Liver (tissue), 9 donors: ENCODE measurements around the gene LCORL. TPM values are rescaled to one million over a fixed set of nuclear protein-coding genes. Genes with fewer than 3 reads are reported as not detected.

Source experiments
- DNase-seq: peaks from one replicate; pipeline ENCODE4 v3.0.0-alpha.2; 2017; ENCODE audit warnings: low spot score
- H3K27ac ChIP-seq, 2 donors: one replicate each; pipeline ENCODE4 v1.7.0; 2013; ENCODE audit warnings: inconsistent platforms in 2 of 2, low read length in 2 of 2, control low read depth in 1 of 2, low read depth in 1 of 2, mild to moderate bottlenecking in 1 of 2
- H3K27me3 ChIP-seq, 4 donors: one replicate each; pipeline versions ENCODE4 v1.6.1 to v1.7.0; 2013; ENCODE audit warnings: low read length in 3 of 4, inconsistent platforms in 1 of 4, mild to moderate bottlenecking in 1 of 4, moderate library complexity in 1 of 4; ENCODE audit not compliant: control insufficient read depth in 4 of 4, insufficient read depth in 4 of 4
- H3K36me3 ChIP-seq, 4 donors: one replicate each; pipeline versions ENCODE4 v1.6.1 to v1.7.0; 2013; ENCODE audit warnings: low read length in 3 of 4, mild to moderate bottlenecking in 3 of 4, low read depth in 1 of 4, moderate library complexity in 1 of 4; ENCODE audit not compliant: control insufficient read depth in 4 of 4, insufficient read depth in 3 of 4
- H3K4me1 ChIP-seq, 4 donors: one replicate each; pipeline versions ENCODE4 v1.6.1 to v1.7.0; 2013; ENCODE audit warnings: low read length in 3 of 4, mild to moderate bottlenecking in 3 of 4, moderate library complexity in 1 of 4; ENCODE audit not compliant: control insufficient read depth in 4 of 4, insufficient read depth in 4 of 4
- H3K4me3 ChIP-seq, 3 donors: one replicate each; pipeline versions ENCODE4 v1.6.1 to v1.7.0; 2013; ENCODE audit warnings: low read length in 3 of 3, control low read depth in 1 of 3, low read depth in 1 of 3, mild to moderate bottlenecking in 1 of 3
- H3K9ac ChIP-seq, 2 donors: one replicate each; pipeline ENCODE4 v1.7.0; 2013; ENCODE audit warnings: low read length in 2 of 2, mild to moderate bottlenecking in 2 of 2, moderate library complexity in 2 of 2, control low read depth in 1 of 2, low read depth in 1 of 2
- H3K9me3 ChIP-seq, 4 donors: one replicate each; pipeline versions ENCODE4 v1.6.1 to v1.7.0; 2013; ENCODE audit warnings: low read length in 3 of 4; ENCODE audit not compliant: control insufficient read depth in 4 of 4
- EGR1 ChIP-seq, 2 donors: IDR thresholded peaks; 2 replicates each; pipeline ENCODE4 v1.6.1; 2016 to 2018; ENCODE audit warnings: antibody characterized with exemption in 2 of 2, low read depth in 2 of 2
- FOXA1 ChIP-seq: IDR thresholded peaks from 2 replicates; pipeline ENCODE4 v1.6.1; 2016; ENCODE audit warnings: antibody characterized with exemption
- FOXA2 ChIP-seq: IDR thresholded peaks from 2 replicates; pipeline ENCODE4 v1.6.1; 2016; ENCODE audit warnings: antibody characterized with exemption
- GABPA ChIP-seq, 2 donors: IDR thresholded peaks in 1 of 2; conservative IDR thresholded peaks in 1 of 2; 2 replicates each; pipeline ENCODE4 v1.6.1; 2016; ENCODE audit warnings: antibody characterized with exemption in 2 of 2, mild to moderate bottlenecking in 1 of 2, moderate library complexity in 1 of 2
- HNF4A ChIP-seq, 2 donors: conservative IDR thresholded peaks; 2 replicates each; pipeline ENCODE4 v1.6.1; 2016; ENCODE audit warnings: antibody characterized with exemption in 2 of 2, mild to moderate bottlenecking in 2 of 2
- HNF4G ChIP-seq: IDR thresholded peaks from 2 replicates; pipeline ENCODE4 v1.6.1; 2016; ENCODE audit warnings: antibody characterized with exemption
- JUND ChIP-seq, 2 donors: IDR thresholded peaks; 2 replicates each; pipeline ENCODE4 v1.6.1; 2016; ENCODE audit warnings: antibody characterized with exemption in 2 of 2
- NR2F2 ChIP-seq: IDR thresholded peaks from 2 replicates; pipeline ENCODE4 v1.6.1; 2016; ENCODE audit warnings: antibody characterized with exemption
- RAD21 ChIP-seq, 2 donors: IDR thresholded peaks; 2 replicates each; pipeline ENCODE4 v1.6.1; 2016; ENCODE audit warnings: antibody characterized with exemption in 2 of 2, mild to moderate bottlenecking in 2 of 2
- RXRA ChIP-seq, 2 donors: IDR thresholded peaks; 2 replicates each; pipeline ENCODE4 v1.6.1; 2017 to 2018; ENCODE audit warnings: antibody characterized with exemption in 2 of 2, mild to moderate bottlenecking in 1 of 2
- SP1 ChIP-seq: IDR thresholded peaks from 2 replicates; pipeline ENCODE4 v1.6.1; 2018; ENCODE audit warnings: antibody characterized with exemption, mild to moderate bottlenecking
- TAF1 ChIP-seq: conservative IDR thresholded peaks from 2 replicates; pipeline ENCODE4 v1.6.1; 2016; ENCODE audit warnings: antibody characterized with exemption, mild to moderate bottlenecking
- YY1 ChIP-seq: IDR thresholded peaks from 2 replicates; pipeline ENCODE4 v1.6.1; 2016; ENCODE audit warnings: antibody characterized with exemption, mild to moderate bottlenecking
- WGBS: extraction: QIAGEN DNeasy Blood & Tissue Kit; methylation state at CpG from one replicate; pipeline ENCODE4 v1.1.7; 2013; 5-methylcytosine and 5-hydroxymethylcytosine counted together
- polyA plus RNA-seq, 2 donors: library from polyadenylated mRNA; stranded (reverse) in 1 of 2; unstranded in 1 of 2; fragments of 200-250 nt in 1 of 2; fragments of >200 nt in 1 of 2; fragmentation: Nextera tagmentation in 1 of 2; extraction: Ambion mirVana in 1 of 2; gene quantifications; one replicate each; pipeline versions ENCODE4 v1.2.1 to v1.2.3, GENCODE V29; 2013 to 2015
- total RNA-seq, 2 donors: library from RNA; depleted of rRNA; stranded (reverse); fragments of >200 nt; gene quantifications; one replicate each; pipeline ENCODE4 v1.2.3, GENCODE V29; 2014
- TF ChIP-seq, protein P1 (sequence below): IDR thresholded peaks from 2 replicates; pipeline ENCODE4 v1.6.1; 2016; ENCODE audit warnings: antibody characterized with exemption, mild to moderate bottlenecking
- TF ChIP-seq, protein P2 (sequence below): IDR thresholded peaks from 2 replicates; pipeline ENCODE4 v1.6.1; 2016; ENCODE audit warnings: antibody characterized with exemption
- TF ChIP-seq, protein P3 (sequence below): fragments of 150-350 bp; IDR thresholded peaks from 2 replicates; pipeline ENCODE4 v1.5.1; 2017; ENCODE audit warnings: improper control_type of control experiment, low read depth, low read length; ENCODE audit not compliant: missing input control
- TF ChIP-seq, protein P4 (sequence below): IDR thresholded peaks from 2 replicates; pipeline ENCODE4 v1.6.1; 2016; ENCODE audit warnings: antibody characterized with exemption
- TF ChIP-seq, protein P5 (sequence below): IDR thresholded peaks from 2 replicates; pipeline ENCODE4 v1.6.1; 2016; ENCODE audit warnings: antibody characterized with exemption
- donor health status: healthy.
- donor health status: healthy.
- donor health status: healthy.
- donor health status: healthy.
- donor health status: healthy.

LCORL gene
- total and polyA plus RNA-seq, 4 donors = 2.1 to 12.0 (median 6.5) TPM

DNA sequence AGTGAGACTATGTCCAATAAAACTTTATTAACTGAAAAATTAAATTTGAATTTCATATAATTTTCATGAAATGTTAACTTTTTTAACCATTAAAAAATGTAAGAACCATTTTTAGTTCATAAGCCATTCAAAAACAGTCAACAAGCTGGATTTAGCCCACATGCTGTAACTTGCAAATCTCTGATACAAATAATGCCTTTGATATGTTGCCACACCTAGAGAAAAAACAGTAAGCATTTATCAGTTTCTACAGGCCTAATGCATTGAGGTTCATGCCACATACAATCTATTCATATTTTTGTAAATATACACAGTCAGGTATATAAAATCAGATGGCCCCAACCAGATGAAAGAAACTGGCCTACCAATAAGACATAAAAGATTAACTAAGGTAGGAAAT lies 52.8 kb downstream of the LCORL start:
- H3K9ac ChIP-seq = no peak overlapping the region
- no peak for DNase-seq
- H3K4me1 ChIP-seq = no peaks in the 10 kb centered on the region
- no peaks in the 10 kb centered on the region for H3K9me3 ChIP-seq
- H3K27me3 ChIP-seq = no peaks in the 10 kb centered on the region
- no peak overlapping the region for H3K4me3 ChIP-seq
- TF ChIP-seq RAD21 (IDR thresholded peaks at IDR 0.05) = no peak
- TF ChIP-seq, protein P1, sequence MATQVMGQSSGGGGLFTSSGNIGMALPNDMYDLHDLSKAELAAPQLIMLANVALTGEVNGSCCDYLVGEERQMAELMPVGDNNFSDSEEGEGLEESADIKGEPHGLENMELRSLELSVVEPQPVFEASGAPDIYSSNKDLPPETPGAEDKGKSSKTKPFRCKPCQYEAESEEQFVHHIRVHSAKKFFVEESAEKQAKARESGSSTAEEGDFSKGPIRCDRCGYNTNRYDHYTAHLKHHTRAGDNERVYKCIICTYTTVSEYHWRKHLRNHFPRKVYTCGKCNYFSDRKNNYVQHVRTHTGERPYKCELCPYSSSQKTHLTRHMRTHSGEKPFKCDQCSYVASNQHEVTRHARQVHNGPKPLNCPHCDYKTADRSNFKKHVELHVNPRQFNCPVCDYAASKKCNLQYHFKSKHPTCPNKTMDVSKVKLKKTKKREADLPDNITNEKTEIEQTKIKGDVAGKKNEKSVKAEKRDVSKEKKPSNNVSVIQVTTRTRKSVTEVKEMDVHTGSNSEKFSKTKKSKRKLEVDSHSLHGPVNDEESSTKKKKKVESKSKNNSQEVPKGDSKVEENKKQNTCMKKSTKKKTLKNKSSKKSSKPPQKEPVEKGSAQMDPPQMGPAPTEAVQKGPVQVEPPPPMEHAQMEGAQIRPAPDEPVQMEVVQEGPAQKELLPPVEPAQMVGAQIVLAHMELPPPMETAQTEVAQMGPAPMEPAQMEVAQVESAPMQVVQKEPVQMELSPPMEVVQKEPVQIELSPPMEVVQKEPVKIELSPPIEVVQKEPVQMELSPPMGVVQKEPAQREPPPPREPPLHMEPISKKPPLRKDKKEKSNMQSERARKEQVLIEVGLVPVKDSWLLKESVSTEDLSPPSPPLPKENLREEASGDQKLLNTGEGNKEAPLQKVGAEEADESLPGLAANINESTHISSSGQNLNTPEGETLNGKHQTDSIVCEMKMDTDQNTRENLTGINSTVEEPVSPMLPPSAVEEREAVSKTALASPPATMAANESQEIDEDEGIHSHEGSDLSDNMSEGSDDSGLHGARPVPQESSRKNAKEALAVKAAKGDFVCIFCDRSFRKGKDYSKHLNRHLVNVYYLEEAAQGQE = no peak
- no peak for TF ChIP-seq NR2F2
- no peak for TF ChIP-seq JUND (IDR thresholded peaks at IDR 0.05)
- no peak for TF ChIP-seq HNF4A (conservative IDR thresholded peaks at IDR 0.05)
- TF ChIP-seq, protein P2, sequence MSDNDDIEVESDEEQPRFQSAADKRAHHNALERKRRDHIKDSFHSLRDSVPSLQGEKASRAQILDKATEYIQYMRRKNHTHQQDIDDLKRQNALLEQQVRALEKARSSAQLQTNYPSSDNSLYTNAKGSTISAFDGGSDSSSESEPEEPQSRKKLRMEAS = no peak
- no peak for TF ChIP-seq TAF1
- no peak for TF ChIP-seq SP1
- TF ChIP-seq, protein P3, sequence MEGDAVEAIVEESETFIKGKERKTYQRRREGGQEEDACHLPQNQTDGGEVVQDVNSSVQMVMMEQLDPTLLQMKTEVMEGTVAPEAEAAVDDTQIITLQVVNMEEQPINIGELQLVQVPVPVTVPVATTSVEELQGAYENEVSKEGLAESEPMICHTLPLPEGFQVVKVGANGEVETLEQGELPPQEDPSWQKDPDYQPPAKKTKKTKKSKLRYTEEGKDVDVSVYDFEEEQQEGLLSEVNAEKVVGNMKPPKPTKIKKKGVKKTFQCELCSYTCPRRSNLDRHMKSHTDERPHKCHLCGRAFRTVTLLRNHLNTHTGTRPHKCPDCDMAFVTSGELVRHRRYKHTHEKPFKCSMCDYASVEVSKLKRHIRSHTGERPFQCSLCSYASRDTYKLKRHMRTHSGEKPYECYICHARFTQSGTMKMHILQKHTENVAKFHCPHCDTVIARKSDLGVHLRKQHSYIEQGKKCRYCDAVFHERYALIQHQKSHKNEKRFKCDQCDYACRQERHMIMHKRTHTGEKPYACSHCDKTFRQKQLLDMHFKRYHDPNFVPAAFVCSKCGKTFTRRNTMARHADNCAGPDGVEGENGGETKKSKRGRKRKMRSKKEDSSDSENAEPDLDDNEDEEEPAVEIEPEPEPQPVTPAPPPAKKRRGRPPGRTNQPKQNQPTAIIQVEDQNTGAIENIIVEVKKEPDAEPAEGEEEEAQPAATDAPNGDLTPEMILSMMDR = no peak
- no peak for TF ChIP-seq EGR1 (IDR thresholded peaks at IDR 0.05; ENCODE audit: low read depth in 2 of 2)
- no peak for TF ChIP-seq RXRA (IDR thresholded peaks at IDR 0.05)
- TF ChIP-seq HNF4G = no peak
- no peaks in the 10 kb centered on the region for H3K36me3 ChIP-seq
- no peak overlapping the region for H3K27ac ChIP-seq

DNA sequence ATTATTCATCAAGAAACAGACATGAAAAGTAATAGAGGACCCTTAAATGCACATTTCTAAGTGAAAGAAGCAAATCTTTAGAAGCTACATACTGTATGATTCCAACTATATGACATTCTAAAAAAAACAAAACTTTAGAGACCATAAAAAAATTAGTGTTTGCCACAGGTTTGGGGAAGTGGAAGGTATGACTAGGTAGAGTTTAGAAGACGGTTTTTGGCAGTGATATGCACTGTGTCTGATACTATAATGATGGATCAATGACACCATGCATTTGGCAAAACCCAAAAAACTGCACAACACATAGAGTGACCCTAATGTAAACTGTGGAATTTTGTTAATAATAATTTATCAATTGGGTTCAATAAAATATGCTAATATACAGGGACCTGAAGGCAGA lies 54.5 kb downstream of the LCORL start:
- no peaks in the 10 kb centered on the region for H3K9me3 ChIP-seq
- H3K27me3 ChIP-seq = no peaks in the 10 kb centered on the region
- no peak overlapping the region for H3K4me3 ChIP-seq
- TF ChIP-seq, protein P1 = no peak
- TF ChIP-seq GABPA (IDR thresholded peaks at IDR 0.05 in 1 of 2, conservative IDR thresholded peaks at IDR 0.05 in 1 of 2) (no peak), RAD21 (IDR thresholded peaks at IDR 0.05) (no peak), SP1 (no peak), FOXA1 (no peak), TAF1 (no peak), JUND (IDR thresholded peaks at IDR 0.05) (no peak), EGR1 (IDR thresholded peaks at IDR 0.05; ENCODE audit: low read depth in 2 of 2) (no peak), FOXA2 (no peak), HNF4G (no peak), RXRA (IDR thresholded peaks at IDR 0.05) (no peak), HNF4A (conservative IDR thresholded peaks at IDR 0.05) (no peak), YY1 (no peak), NR2F2 (no peak)
- TF ChIP-seq, protein P4, sequence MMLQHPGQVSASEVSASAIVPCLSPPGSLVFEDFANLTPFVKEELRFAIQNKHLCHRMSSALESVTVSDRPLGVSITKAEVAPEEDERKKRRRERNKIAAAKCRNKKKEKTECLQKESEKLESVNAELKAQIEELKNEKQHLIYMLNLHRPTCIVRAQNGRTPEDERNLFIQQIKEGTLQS = no peak
- TF ChIP-seq, protein P2 = no peak
- TF ChIP-seq, protein P3 = no peak
- TF ChIP-seq, protein P5, sequence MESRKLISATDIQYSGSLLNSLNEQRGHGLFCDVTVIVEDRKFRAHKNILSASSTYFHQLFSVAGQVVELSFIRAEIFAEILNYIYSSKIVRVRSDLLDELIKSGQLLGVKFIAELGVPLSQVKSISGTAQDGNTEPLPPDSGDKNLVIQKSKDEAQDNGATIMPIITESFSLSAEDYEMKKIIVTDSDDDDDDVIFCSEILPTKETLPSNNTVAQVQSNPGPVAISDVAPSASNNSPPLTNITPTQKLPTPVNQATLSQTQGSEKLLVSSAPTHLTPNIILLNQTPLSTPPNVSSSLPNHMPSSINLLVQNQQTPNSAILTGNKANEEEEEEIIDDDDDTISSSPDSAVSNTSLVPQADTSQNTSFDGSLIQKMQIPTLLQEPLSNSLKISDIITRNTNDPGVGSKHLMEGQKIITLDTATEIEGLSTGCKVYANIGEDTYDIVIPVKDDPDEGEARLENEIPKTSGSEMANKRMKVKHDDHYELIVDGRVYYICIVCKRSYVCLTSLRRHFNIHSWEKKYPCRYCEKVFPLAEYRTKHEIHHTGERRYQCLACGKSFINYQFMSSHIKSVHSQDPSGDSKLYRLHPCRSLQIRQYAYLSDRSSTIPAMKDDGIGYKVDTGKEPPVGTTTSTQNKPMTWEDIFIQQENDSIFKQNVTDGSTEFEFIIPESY = no peak
- 98% methylated on average over 1 of the region's 1 CpG for WGBS
- DNase-seq = no peak
- H3K36me3 ChIP-seq = no peaks in the 10 kb centered on the region
- no peak overlapping the region for H3K9ac ChIP-seq
- H3K4me1 ChIP-seq = no peaks in the 10 kb centered on the region
- H3K27ac ChIP-seq = no peak overlapping the region
